Gastrocnemius medialis (tissue), 4 donors: ENCODE data around the gene IQCH.

Experiments used
- CTCF ChIP-seq, 5 experiments: fragments of 450-650 bp in 3 of 5; fragments of 200-600 bp in 2 of 5; sonication (generic) in 2 of 5; IDR thresholded peaks in 4 of 5; conservative IDR thresholded peaks in 1 of 5; 1 replicate in 4 of 5; 2 replicates in 1 of 5; pipeline ENCODE4 v1.5.1; 2016 to 2019; ENCODE audit warnings: antibody characterized with exemption in 5 of 5, mild to moderate bottlenecking in 3 of 5, moderate library complexity in 3 of 5
- POLR2A ChIP-seq, 2 donors: fragments of 450-650 bp; IDR thresholded peaks; one replicate each; pipeline ENCODE4 v1.6.1; 2017; ENCODE audit warnings: antibody characterized with exemption in 2 of 2, mild to moderate bottlenecking in 2 of 2, moderate library complexity in 2 of 2

GRCh38 chr15:67303490-67304363 lies 49.1 kb downstream of the IQCH start:
- TF ChIP-seq POLR2A (IDR thresholded peaks at IDR 0.05) (no peak), CTCF (IDR thresholded peaks at IDR 0.05 in 4 of 5, conservative IDR thresholded peaks at IDR 0.05 in 1 of 5) (peak; percentile 56 to 69 (median 65))
